GM18870 (cell line): ENCODE results near the gene CLDN5.
"Not testable (repeated sequence)": the region's sequence is repeated elsewhere in the genome, so short reads cannot be mapped to it uniquely, and the experiment has no call there.

Experiments
- ATAC-seq: cut with Tn5 transposase; IDR thresholded peaks from one replicate; pipeline ENCODE4 v1.9.1; 2021; ENCODE audit warnings: moderate library complexity; ENCODE audit not compliant: unreplicated experiment

Gene CLDN5

GRCh38 chr22:19548427-19548826, 24.2 kb upstream of the CLDN5 start:
- not testable (repeated sequence) for ATAC-seq

GRCh38 chr22:19547620-19548019, 23.4 kb upstream of the CLDN5 start:
- ATAC-seq = no peak

GRCh38 chr22:19546680-19547079, 22.5 kb upstream of the CLDN5 start:
- ATAC-seq = no peak

GRCh38 chr22:19545935-19546207, 21.7 kb upstream of the CLDN5 start:
- ATAC-seq = no peak

- no peak for ATAC-seq
These were observed 19.9 kb upstream of the CLDN5 start for GRCh38 chr22:19543970-19544708.

GRCh38 chr22:19540394-19540793, 16.2 kb upstream of the CLDN5 start:
- ATAC-seq = no peak

- no peak for ATAC-seq
These were observed 13.8 kb upstream of the CLDN5 start for GRCh38 chr22:19537941-19538488.

DNA sequence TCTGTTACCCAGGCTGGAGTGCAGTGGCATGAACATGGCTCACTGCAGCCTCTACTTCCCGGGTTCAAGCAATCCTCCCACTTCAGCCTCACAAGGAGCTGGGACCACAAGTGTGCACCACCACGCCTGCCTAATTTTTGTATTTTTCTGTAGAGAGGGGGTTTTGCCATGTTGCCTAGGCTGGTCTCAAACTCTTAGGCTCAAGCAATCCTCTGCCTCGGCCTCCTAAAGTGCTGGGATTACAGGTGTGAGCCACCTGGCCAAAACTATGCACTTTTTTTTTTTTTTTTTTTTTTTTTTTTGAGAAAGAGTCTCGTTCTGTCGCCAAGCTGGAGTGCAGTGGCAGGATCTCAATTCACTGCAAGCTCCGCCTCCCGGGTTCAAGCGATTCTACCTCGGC, 12.4 kb upstream of the CLDN5 start:
- no peak for ATAC-seq

- ATAC-seq = no peak
These were observed 10.8 kb upstream of the CLDN5 start for GRCh38 chr22:19535001-19535400.

GRCh38 chr22:19533857-19534256, 9.6 kb upstream of the CLDN5 start:
- no peak for ATAC-seq

DNA sequence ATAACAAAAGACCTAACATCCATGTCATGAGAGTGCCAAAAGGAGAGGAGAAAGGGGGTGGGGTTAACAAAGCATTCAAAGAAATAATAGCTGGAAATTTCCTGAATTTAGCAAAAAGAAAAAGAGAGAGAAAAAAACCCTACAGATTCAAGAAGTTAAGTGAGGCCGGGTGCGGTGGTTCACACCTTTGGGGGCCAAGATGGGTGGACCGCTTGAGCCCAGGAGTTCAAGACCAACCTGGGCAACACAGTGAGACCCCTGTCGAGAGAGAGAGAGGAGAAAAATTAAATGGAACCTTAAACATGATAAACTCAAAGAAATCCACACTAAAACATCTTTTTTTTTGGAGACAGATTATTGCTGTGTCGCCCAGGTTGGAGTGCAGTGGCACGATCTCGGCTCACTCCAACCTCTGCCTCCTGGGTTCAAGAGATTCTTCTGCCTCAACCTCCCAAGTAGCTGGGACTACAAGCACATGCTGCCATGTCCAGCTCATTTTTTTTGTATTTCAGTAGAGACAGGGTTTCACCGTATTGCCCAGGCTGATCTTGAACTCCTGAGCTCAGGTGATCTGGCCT, 8.9 kb upstream of the CLDN5 start:
- no peak for ATAC-seq

GRCh38 chr22:19531327-19531726, 7.1 kb upstream of the CLDN5 start:
- ATAC-seq = not testable (repeated sequence)

DNA sequence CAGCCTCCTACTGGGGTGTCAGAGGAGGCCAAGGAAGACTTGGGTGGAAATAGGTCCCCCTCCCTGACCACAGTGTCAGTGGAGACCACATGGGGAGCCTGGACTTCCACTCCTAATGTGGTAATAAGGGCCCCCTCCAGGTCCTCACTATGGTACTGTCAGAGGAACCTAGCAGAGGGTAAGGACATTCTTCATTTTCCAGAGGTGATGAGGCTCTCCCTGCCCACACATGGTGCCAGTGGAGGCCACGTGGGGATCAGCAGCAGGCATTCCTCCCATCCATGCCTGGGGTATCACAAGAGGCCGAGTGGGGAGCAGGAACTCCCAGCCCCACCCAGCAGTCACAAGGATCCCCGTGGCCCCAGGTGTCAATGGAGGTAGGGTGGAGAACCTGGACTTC, 6.5 kb upstream of the CLDN5 start:
- no peak for ATAC-seq

GRCh38 chr22:19529811-19530210, 5.6 kb upstream of the CLDN5 start:
- ATAC-seq = no peak

DNA sequence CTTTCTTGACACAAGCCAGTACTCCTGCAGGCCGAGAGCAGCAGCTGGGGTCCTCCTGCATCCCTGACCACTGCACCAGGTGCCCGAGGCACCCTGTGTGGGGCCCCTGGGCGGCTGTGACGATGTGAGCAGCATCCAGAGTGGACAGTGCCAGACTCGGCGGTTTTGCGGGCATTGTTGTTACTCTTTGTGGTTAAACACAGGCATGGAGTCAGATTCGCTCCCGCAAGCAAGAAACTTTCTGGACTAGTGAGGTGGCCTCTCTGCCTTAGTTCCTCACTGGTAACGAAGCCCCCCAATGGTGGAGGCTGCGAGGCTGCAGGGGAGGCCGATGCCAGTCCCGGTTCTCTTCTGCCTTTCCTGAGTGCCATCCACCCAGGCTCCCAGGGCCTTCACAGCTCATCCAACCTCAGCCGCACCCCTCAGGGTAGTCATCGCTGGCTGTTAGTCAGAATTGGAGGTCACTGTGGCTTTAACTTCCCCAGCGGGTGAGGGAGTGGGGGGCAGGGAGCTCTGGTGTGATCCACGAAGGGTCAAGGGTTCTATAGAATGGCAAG, 3.7 kb upstream of the CLDN5 start:
- no peak for ATAC-seq

DNA sequence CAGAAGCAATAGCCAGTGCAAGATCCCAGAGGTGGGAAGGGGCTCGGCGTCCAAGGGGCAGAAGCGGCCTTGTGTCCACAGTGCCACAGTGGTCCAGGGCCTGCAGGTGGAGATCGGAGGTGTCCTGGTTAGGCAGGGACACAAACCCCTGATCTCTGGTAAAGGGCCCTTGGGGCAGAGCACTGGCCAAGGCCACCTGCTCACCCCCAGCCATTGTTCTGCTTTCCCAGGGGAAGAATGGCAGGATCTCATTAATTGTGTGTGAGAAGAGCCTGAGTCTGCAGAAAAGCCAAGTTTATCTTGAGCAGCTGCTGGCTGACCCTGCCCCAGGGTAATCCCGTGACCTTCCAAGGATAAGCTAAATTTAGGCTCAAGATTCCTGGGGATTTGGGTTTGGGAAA, 3.1 kb upstream of the CLDN5 start:
- ATAC-seq = no peak

GRCh38 chr22:19526702-19527111, 2.5 kb upstream of the CLDN5 start:
- no peak for ATAC-seq

- ATAC-seq = no peak
These were observed 2.0 kb upstream of the CLDN5 start for GRCh38 chr22:19526076-19526701.

- ATAC-seq = no peak
These were observed 1.5 kb upstream of the CLDN5 start for GRCh38 chr22:19525666-19526065.

- no peak for ATAC-seq
These were observed 978 bp upstream of the CLDN5 start for GRCh38 chr22:19525116-19525660.

GRCh38 chr22:19523240-19524169, 705 bp downstream of the CLDN5 start:
- no peak for ATAC-seq
